ENCODE measurements around the gene ITPR1.

The ITPR1 gene

GRCh38 chr3:4837374-4837930 lies 344.3 kb downstream of the ITPR1 start:
- DNase-seq, result no peak

DNA sequence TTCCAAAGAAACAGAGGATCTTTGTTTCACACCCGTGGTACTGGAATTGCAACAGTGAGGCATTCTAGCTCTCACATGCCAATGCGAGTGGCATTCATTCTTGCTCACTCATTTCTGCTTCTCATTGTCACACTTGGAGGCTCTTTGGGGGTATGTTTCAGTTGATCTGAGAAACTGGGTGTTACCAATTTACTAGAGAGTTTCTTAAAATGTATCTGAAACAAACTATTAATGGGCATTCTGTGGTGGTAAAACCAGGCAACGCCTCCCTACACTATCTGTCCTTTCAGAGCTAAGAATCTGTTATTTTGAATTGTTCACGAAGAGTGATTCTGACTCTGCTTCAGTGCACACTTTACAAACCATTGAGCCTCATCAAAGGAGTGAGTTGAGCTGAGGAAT lies 345.5 kb downstream of the ITPR1 start:
- DNase-seq, result no peak

DNA sequence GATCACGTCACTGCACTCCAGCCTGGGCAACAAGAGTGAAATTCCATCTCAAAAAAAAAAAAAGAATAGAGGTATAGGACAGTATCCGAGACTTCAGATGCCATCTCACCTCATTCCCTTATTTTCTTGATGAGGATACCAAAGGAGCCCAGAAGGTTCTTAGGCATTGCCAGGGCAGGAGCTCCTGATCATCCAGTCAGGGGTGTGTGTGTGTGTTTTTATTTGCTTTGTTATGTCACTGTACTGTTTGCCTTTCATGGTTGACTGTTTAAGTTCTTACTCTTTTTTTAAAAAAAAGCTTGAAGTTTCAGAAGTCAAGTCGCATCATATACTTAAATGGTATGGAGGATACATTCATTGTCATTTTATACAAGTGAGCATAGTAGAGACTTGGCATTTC lies 346.1 kb downstream of the ITPR1 start:
- no peak for DNase-seq

DNA sequence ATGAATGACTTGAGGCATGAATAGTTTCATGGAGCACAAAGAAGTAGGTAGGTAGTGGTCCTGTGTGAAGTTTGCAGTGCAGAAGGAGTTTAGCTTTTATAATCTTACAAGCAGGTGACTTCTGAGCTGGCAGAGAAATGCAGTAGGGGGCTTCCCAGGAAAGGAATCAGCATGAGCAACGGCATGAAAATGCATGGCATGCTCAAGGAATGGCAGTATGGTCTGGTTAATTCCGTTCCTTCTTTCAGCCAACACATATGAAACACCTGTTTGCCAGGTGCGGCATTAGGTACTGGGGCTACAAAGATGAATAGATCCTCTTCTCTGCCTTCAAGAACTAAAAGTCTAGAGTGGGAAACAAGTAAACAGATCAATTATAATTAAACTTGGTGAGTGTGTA lies 348.1 kb downstream of the ITPR1 start:
- no peak for DNase-seq

DNA sequence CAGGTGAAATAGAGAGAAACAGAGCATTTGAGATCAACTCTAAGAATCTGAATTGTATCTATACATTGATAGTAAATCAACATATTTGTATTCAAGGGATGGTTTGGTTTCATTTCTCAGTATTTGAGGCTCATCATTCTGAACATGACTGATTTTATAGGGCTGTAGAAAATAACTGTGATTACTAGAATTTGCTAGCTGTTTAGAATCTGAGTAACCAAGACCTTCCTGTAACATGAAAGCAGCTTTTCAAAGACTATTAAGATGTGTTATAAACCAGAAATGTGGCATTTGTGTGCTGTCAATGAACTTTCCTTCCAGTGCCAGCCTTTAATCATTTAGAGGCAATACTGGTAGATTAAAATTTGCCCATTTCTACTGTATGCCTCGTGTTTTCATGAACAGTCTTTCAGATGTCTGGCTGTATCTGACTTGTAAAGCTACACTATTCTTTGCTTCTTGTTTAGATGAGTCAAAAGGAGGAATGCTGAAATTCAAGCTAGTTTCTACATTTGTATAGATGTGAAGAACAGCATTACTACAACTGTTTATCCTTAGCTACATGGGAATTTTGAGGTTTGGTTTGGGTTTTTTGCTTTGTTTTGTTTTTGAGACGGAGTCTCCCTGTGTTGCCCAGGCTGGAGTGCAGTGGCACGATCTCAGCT lies 348.8 kb downstream of the ITPR1 start:
- no peak for DNase-seq

DNA sequence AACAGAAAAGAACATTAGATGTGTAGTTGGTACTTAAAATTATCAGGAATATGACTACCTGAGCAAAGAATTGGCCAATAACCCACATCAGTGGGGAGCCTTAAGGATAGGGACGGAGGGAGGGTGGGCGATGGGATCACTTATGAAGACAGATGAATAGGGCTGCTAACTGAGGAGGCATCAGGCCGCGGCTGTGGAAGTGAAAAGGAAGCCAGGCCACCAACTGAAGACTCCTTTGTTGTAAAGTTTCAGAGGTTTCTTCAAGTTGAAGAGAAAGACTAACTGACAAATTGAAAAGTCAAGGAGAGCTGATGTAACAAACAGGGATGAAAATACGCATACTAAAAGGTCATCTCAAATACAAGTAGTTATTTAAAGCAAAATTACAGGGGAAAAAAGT lies 350.5 kb downstream of the ITPR1 start:
- no peak for DNase-seq

GRCh38 chr3:4845882-4846281 lies 352.7 kb downstream of the ITPR1 start:
- DNase-seq, result no peak

GRCh38 chr3:4846543-4846942 lies 353.4 kb downstream of the ITPR1 start:
- no peak for DNase-seq

DNA sequence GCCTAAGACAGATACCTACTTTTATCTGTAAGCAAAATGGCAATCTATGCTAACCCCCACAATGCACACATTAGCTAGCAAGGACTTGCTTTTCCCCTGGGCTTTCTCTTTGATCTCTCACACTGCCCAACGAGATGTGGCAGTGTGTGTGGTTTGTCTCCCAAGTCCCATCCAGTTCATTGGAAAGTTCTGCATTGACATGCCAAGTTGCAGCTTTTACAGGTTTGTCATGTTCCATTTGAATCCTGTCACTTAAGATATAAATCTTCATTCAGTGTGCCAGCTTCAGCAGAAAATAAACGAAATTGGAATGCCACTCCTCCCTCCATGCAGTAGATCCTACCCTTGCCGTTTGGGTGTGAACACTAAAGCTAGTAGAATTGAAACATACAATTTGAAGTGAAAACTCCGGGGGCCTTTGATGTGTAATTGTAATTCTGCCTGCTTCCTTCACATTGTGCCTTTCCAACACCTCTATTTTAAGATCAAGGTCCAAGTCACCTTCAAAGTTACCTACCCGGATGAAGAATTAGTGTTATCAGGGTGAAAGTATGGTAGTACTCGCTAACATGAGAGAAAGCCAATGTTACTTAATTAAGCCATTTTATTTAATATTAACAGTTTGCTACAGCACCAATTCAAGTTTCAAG lies 355.2 kb downstream of the ITPR1 start:
- DNase-seq, result no peak

DNA sequence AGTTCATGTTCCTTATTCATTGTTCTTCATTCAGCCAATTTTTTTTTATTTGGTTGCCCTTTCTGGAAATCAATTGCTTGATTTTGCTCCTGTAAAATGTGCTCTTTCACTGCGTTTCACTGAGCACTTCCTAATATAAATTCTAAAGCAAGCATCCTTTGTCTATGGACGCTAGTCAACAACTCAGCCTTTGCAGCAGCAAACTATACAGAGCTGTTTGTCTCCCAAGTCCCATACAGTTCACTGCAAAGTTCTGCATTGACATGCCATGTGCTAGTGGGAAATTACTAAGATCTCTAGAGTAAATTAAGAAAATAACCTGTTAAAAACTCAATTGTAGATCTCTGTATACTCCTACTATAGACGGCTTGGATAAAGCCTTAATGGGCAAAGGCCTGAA lies 356.0 kb downstream of the ITPR1 start:
- DNase-seq, result no peak

DNA sequence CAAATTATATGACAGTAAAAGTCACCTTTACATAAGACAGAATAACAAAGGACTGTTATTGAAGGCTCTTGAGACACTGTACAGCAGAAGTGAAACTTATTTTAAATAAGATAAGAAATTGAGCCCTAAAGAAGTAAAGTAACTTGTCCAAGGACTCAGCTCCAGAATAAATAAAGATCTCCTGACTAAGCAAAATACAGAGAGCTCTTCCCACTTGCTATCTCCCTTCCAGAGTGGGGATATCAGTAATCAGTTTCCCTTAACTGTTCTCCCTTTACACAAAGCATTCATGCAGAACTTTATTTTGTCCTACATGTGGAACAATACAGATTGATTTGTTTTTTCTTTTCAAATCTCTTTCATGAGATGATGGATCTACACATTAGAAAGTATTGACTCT lies 356.6 kb downstream of the ITPR1 start:
- DNase-seq, result no peak

GRCh38 chr3:4850211-4850927 lies 357.2 kb downstream of the ITPR1 start:
- DNase-seq, result no peak

DNA sequence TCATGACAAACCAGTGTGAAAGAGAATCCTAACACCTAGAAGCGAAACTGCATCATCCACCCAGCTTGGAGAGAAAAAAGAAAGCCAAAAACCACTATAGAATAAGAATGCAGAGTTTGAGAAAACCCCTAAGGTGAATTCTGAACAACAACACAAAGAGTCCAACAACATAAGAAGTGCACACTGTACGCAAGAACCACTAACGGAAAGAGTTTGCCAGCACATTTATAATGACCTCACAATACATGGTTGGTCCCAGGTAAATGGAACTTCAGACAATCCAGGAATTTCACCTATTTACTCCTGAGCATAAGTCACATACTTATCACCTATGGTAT lies 357.7 kb downstream of the ITPR1 start:
- no peak for DNase-seq

DNA sequence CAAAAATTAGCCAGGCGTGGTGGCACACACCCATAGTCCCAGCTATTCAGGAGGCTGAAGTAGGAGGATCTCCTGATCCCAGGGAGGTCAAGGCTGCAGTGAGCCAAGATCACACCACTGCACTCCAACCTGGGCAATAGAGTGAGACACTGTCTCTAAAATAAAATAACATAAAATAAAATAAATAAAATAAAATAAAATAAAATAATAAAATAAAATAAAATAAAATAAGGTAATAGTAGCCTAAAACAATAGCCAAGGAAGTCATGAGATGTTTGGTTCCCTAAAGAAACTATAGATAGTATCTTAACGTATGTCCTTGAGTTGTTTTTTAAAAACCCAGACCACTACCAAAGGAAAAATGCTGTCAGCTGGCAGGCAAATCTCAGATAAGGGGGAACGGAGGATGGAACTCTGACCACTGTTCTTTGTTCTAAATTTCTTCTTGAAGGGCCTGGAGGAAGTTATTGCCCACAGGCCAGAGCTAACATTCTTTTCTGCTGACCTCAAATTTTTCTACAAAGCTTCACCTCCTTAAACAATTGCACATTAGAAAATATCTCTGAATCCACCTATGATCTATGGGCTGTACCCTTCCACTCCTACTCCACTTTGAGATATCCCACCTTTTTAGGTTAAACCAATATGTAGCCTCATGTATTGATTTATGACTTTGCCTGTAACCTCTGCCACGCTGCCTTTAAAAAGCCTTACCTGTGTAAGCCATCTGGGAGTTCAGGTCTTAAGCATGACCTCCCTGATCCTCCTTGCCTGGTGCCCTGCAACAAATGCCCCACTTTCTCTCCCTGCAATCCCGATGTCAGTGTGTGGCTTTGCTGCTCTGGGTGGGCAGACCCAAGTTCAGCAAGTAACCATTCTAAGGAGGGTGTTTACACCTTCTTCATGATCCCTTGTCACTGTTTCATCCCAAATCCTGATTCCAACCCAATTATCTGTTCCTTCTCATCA lies 359.9 kb downstream of the ITPR1 start:
- DNase-seq, result no peak

DNA sequence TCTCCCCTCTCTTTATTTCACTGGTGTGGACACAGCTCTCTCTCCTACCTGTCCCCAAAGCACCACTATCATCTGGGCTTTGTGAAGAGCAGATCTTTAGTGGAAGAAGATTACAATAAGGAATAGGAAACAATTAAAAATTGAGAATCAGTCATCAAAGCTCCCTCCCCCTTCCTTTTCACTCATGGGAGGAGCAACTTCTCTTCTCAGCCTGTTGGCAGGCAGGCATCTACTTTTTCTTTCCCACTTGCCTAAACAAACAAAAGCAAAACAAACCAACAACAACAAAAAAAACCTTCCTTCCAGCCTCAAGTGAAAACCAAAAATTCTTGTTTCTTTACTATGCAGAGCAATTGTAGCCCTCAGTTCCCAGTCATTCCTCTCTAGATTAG lies 360.6 kb downstream of the ITPR1 start:
- no peak for DNase-seq

- no peak for DNase-seq
Measured at GRCh38 chr3:4855676-4856075, 362.5 kb downstream of the ITPR1 start.

DNA sequence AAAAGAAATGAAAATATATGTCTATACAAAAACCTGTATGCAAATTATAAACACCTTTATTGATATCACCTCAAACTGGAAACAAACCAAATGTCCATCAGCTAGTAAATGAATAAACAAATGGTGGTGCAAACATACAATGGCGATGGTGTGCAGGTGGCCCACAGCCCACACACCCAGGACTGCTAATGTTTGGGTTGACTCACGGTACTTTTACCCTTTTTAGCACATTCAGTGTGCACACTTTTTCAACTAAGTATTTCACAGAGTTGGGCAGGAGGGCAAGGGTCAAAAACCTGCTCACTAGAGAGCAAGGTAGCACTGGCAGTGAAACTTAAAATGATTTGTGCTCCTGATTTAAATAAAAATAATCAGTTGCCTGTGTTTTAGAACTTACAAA lies 363.0 kb downstream of the ITPR1 start:
- DNase-seq, result no peak

- no peak for DNase-seq
Measured at GRCh38 chr3:4856564-4856963, 363.4 kb downstream of the ITPR1 start.

DNA sequence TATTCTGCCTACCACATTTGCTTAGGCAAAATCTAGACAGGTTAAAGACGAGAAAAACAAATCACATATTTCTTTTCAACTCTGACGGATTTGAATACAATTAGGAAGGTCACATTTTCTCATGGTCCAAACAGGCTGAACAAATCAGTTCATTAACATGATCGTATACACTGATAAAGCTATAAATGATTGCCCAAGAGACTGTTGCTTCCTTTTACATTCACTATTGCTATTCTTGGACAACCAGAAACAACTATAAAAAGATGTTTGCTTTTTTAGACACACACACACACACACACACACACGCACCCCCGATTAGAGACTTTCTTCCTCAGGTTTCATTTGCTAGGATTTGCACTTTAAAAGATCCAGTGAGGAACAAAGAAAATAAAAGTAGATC lies 363.8 kb downstream of the ITPR1 start:
- DNase-seq, result no peak

DNA sequence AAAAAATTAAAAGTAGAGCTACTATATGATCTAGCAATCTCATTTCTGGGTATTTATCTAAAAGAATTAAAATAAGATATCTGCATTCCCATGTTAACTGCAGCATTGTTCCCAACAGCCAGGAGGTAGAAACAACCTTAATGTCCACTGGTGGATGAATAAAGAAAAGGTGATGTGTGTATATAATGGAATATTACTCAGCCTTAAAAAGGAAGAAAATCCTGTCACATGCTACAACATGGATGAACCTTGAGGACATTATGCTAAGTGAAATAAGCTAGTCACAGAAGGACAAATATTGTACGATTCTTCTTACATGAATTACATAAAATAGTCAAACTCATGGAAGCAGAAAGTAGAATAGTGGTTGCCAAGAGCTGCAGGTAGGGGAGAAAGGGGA lies 366.6 kb downstream of the ITPR1 start:
- no peak for DNase-seq

GRCh38 chr3:4862973-4863372 lies 369.8 kb downstream of the ITPR1 start:
- no peak for DNase-seq

DNA sequence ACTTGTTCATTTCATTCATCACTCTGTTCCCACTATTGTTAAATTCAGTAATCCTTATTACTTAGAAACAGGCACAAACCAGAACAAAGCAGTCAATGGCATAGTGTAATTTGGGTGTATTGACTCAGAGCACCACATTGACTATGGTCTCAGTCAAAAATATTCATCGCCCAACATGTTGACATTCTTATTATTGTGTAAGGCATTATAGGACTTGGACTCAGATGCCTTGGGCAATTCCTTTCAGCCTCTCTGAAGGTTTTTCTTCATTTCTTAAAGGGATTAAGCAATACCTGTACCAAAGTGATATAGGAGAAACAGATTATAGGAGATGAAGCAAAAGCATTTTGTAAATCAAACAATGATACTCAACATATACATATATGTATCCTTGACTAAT lies 371.4 kb downstream of the ITPR1 start:
- DNase-seq, result no peak

DNA sequence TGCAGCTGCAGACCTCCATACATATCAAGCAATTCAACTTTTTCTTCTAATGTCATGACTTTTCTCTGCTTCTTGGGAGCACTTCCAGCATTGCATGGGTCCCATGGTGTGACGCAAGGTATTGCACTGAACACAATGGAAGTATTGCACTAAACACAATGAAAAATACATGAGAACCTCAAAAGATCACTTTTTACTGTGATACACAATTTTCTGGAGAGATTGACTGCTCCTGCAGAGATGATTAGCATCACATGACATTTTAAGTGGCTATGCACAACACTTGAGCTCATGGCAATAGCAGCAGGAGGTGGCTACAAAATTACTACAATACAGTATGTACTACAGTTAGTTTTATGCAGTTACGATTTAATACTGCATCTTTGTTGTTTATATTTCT lies 372.6 kb downstream of the ITPR1 start:
- no peak for DNase-seq
